MM.1S (cell line): ENCODE data around the gene GSC2.

Source experiments
- EZH2 ChIP-seq: fragments of 300-600 bp; sonication (generic); optimal IDR thresholded peaks from 2 replicates; pipeline ENCODE3; 2017; ENCODE audit warnings: low read depth, mild to moderate bottlenecking, antibody characterized with exemption, low read length, mixed read lengths
- EZH2phosphoT487 ChIP-seq: fragments of 300-600 bp; sonication (generic); IDR thresholded peaks from 2 replicates; pipeline ENCODE4 v1.6.1; 2018; ENCODE audit warnings: antibody characterized with exemption, low read length
- TF ChIP-seq, protein P1 (sequence below): fragments of 300-600 bp; sonication (generic); IDR thresholded peaks from 2 replicates; pipeline ENCODE4 v1.5.1; 2016; ENCODE audit warnings: antibody characterized with exemption, low read length, mixed read lengths

- TF ChIP-seq EZH2phosphoT487 (no peak), EZH2 (no peak)
- TF ChIP-seq, protein P1, sequence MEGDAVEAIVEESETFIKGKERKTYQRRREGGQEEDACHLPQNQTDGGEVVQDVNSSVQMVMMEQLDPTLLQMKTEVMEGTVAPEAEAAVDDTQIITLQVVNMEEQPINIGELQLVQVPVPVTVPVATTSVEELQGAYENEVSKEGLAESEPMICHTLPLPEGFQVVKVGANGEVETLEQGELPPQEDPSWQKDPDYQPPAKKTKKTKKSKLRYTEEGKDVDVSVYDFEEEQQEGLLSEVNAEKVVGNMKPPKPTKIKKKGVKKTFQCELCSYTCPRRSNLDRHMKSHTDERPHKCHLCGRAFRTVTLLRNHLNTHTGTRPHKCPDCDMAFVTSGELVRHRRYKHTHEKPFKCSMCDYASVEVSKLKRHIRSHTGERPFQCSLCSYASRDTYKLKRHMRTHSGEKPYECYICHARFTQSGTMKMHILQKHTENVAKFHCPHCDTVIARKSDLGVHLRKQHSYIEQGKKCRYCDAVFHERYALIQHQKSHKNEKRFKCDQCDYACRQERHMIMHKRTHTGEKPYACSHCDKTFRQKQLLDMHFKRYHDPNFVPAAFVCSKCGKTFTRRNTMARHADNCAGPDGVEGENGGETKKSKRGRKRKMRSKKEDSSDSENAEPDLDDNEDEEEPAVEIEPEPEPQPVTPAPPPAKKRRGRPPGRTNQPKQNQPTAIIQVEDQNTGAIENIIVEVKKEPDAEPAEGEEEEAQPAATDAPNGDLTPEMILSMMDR = no peak
Measured at GRCh38 chr22:19137384-19138216, 12.5 kb downstream of the GSC2 start.
